Calu3 (cell line): ENCODE results near the gene FHL2. TPM values are rescaled to one million over a fixed set of nuclear protein-coding genes. Genes with fewer than 3 reads are reported as not detected.

ENCODE experiments used
- BruUV-seq: library from RNA; stranded (reverse); fragments of 400-500 nt; replicated peaks from 2 replicates; lab custom pipeline; 2021; lab: Mats Ljungman, UMichigan
- CTCF ChIA-PET: fragments of 300-600 bp; sonication (Branson Sonifier 250); formaldehyde crosslinking; loops from one replicate; lab custom pipeline; 2022; ENCODE audit warnings: antibody characterized with exemption; lab: Charles Lee
- DNase-seq: peaks from one replicate; pipeline ENCODE4 v3.0.0; 2022
- H3K27ac Mint-ChIP-seq: one replicate; pipeline ENCODE4 v1.8.0; 2022; ENCODE audit warnings: mixed read lengths; ENCODE audit not compliant: unreplicated experiment
- H3K27me3 Mint-ChIP-seq: one replicate; pipeline ENCODE4 v1.8.0; 2022; ENCODE audit warnings: mixed read lengths; ENCODE audit not compliant: unreplicated experiment
- H3K36me3 Mint-ChIP-seq: one replicate; pipeline ENCODE4 v1.8.0; 2022; ENCODE audit warnings: mild to moderate bottlenecking, moderate library complexity, mixed read lengths; ENCODE audit not compliant: insufficient read depth, unreplicated experiment
- H3K4me1 Mint-ChIP-seq: one replicate; pipeline ENCODE4 v1.8.0; 2022; ENCODE audit warnings: mild to moderate bottlenecking, low read depth, mixed read lengths; ENCODE audit not compliant: unreplicated experiment
- H3K4me3 Mint-ChIP-seq: one replicate; pipeline ENCODE4 v1.8.0; 2022; ENCODE audit warnings: mild to moderate bottlenecking, low read depth, moderate library complexity, mixed read lengths; ENCODE audit not compliant: unreplicated experiment
- H3K9me3 Mint-ChIP-seq: one replicate; pipeline ENCODE4 v1.8.0; 2022; ENCODE audit warnings: low read depth, mixed read lengths; ENCODE audit not compliant: unreplicated experiment
- intact Hi-C: fragments of 100-400 bp; cut with micrococcal nuclease; formaldehyde crosslinking; loops from one replicate; pipeline ENCODE4 v1.10.0; 2022; ENCODE audit not compliant: unreplicated experiment
- total RNA-seq: library from RNA; stranded (reverse); gene quantifications from 2 replicates; pipeline ENCODE4 v1.2.3, GENCODE V29; 2022
- TF ChIP-seq, protein P1 (sequence below): fragments of 200-600 bp; IDR thresholded peaks from one replicate; pipeline ENCODE4 v1.8.0; 2022; ENCODE audit warnings: antibody characterized with exemption; ENCODE audit not compliant: unreplicated experiment

FHL2 gene
- total RNA-seq, 1 experiment from 2014 or later: 51.9 TPM

DNA sequence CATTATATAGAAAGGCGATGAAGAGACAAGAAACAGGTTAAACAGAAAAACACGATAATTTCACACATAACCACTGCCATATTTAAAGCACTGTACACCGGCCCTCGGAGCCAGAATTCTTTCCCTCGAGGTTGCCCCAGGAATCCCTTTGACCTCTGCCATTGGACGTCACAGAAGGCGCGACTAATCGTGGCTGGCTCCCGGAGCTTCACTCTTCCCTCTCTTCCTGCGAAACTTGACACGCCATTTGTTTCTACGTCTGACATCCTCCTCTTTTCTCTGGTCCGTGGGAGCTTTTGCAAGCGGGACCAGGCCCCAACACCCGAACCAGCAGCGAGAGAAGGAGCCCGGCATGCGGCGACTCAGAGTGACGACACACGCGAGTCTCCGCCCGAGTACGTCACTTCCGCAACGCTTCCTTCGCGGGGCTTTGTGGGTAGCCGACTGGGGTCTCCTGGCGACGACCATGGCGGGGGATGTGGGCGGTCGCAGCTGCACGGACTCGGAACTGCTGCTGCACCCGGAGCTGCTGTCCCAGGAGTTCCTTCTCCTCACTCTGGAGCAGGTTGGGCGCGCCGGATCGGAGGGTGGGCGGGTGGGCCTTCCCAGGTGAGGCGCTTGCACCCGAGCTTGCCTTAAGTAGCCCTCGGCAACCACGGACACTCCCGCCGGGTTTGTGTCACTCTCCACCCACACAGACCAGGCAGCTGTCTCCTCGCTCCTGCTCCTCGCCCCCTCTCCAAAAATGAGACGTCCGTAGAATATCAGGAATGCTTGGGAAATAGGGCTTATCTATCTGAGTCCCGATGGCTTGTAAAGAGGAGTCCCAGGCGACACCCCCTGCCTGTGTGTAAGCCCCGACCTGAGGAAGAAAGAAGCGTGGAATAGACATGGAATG lies 61.5 kb downstream of the FHL2 start, which contains the start of gene C2orf49:
Gene C2orf49, plus strand, starts transcription at position 419 of the 898 bp plus-strand sequence. Its CDS starts 48 bp downstream, at position 467.
- peak; percentile 85 for DNase-seq
- intact Hi-C loops: no loop called here
- BruUV-seq: no TSS peak
- Mint-ChIP-seq H3K4me3 (peak within 1 kb of the TSS; percentile 80), H3K36me3 (peaks cover 24% of the 10 kb centered on the region), H3K27me3 (no peaks in the 10 kb centered on the region), H3K4me1 (peaks cover 8% of the 10 kb centered on the region), H3K27ac (peak within 1 kb of the TSS; percentile 99), H3K9me3 (no peaks in the 10 kb centered on the region)
- CTCF ChIA-PET: interaction anchor here (1.5 kb wide), 1 partner anchor 43 kb away, joined by 3 read pairs; no protein-coding TSS in a partner anchor
- TF ChIP-seq, protein P1, sequence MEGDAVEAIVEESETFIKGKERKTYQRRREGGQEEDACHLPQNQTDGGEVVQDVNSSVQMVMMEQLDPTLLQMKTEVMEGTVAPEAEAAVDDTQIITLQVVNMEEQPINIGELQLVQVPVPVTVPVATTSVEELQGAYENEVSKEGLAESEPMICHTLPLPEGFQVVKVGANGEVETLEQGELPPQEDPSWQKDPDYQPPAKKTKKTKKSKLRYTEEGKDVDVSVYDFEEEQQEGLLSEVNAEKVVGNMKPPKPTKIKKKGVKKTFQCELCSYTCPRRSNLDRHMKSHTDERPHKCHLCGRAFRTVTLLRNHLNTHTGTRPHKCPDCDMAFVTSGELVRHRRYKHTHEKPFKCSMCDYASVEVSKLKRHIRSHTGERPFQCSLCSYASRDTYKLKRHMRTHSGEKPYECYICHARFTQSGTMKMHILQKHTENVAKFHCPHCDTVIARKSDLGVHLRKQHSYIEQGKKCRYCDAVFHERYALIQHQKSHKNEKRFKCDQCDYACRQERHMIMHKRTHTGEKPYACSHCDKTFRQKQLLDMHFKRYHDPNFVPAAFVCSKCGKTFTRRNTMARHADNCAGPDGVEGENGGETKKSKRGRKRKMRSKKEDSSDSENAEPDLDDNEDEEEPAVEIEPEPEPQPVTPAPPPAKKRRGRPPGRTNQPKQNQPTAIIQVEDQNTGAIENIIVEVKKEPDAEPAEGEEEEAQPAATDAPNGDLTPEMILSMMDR: no peak

DNA sequence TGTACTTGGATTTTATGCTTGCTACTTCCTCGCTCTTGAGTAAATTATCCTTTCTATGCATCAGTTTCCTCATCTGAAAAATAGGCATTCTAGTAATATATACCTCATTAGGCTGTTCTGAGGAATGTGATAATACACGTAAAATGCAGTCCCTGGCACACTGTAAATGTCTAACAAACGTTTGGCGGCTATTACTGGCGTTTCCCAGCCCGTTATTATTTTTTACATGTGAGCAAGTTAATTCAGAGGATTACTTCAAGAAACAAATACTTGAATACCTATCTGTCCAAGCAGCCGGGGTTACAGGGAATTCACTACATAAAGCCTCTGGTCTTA lies 62.1 kb downstream of the FHL2 start:
- CTCF ChIA-PET: interaction anchor here (1.5 kb wide), 1 partner anchor 43 kb away, joined by 3 read pairs; no protein-coding TSS in a partner anchor

DNA sequence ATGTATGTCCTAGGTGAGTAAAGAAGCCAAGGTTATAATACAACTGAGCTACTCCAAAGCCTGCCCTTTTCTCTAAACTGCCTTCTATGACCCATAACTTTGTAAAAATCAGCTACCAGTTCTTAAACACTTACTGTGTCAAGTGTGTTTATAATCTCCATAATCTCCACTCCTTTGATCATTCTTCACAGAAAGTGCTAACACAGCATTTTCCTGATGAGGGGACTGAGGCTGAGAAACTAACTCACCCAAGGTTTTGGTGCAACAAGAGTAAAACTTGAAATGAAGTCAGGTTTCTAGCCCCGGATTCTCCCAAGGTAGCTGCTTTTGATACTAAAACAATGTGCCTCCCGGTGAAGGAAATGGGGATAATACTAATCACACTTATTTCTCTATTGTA lies 63.4 kb downstream of the FHL2 start:
- Mint-ChIP-seq H3K4me3 (no peak overlapping the region), H3K9me3 (no peaks in the 10 kb centered on the region), H3K27me3 (no peaks in the 10 kb centered on the region), H3K27ac (no peak overlapping the region), H3K36me3 (peaks cover 21% of the 10 kb centered on the region), H3K4me1 (peaks cover 8% of the 10 kb centered on the region)
- intact Hi-C loops: no loop called here
- DNase-seq: no peak
- TF ChIP-seq, protein P1: no peak
- BruUV-seq: no TSS peak
- CTCF ChIA-PET: no interaction called here

More for the DNA sequence above, 62.1 kb downstream of the FHL2 start:
- peak overlapping the region; percentile 99 for H3K27ac Mint-ChIP-seq
- intact Hi-C loops: no loop called here
- BruUV-seq: TSS peak; percentile 91
- DNase-seq: no peak
- no peaks in the 10 kb centered on the region for H3K27me3 Mint-ChIP-seq
- H3K9me3 Mint-ChIP-seq: no peaks in the 10 kb centered on the region
- peaks cover 23% of the 10 kb centered on the region for H3K36me3 Mint-ChIP-seq
- H3K4me3 Mint-ChIP-seq: peak overlapping the region; percentile 80
- peaks cover 8% of the 10 kb centered on the region for H3K4me1 Mint-ChIP-seq
- TF ChIP-seq, protein P1: no peak

- CTCF ChIA-PET: no interaction called here
- Mint-ChIP-seq H3K4me1 (peaks cover under 1% of the 10 kb centered on the region), H3K4me3 (no peak overlapping the region), H3K9me3 (no peaks in the 10 kb centered on the region), H3K36me3 (peaks cover 30% of the 10 kb centered on the region), H3K27ac (no peak overlapping the region), H3K27me3 (no peaks in the 10 kb centered on the region)
- no peak for DNase-seq
- intact Hi-C loops: no loop called here
- TF ChIP-seq, protein P1: no peak
- BruUV-seq: no TSS peak
Observed at GRCh38 chr2:105334211-105334610, 64.6 kb downstream of the FHL2 start.
